Measurements from ENCODE around the gene SFXN5.

Gene SFXN5

DNA sequence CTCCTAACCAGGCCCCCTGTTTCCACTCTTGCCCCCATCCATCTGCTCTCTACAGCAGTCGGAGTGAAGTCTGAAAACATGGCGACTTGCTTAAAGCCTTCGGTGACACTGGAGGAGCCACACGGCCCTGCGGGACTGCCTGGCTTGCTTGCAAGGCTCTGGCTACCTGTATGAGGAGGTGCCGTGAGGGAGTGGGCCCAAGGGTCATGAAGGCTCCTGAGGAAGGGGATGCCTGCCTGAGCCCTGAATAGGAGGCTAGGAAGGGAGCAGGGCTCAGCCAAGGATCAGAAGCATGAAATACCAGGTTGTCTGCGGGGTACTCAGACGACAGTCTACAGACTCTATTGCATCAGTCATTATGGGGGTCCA lies 78.8 kb downstream of the SFXN5 start:
- CTCF ChIA-PET, result interaction anchor here (0.8 to 8.8 kb wide), 18 partner anchors 8 to 297 kb away, joined by 3 to 136 read pairs (median 4); no protein-coding TSS in a partner anchor
- DNase-seq (ENCODE audit: extremely low spot score), result no peak
- POLR2A ChIA-PET, result no interaction called here

DNA sequence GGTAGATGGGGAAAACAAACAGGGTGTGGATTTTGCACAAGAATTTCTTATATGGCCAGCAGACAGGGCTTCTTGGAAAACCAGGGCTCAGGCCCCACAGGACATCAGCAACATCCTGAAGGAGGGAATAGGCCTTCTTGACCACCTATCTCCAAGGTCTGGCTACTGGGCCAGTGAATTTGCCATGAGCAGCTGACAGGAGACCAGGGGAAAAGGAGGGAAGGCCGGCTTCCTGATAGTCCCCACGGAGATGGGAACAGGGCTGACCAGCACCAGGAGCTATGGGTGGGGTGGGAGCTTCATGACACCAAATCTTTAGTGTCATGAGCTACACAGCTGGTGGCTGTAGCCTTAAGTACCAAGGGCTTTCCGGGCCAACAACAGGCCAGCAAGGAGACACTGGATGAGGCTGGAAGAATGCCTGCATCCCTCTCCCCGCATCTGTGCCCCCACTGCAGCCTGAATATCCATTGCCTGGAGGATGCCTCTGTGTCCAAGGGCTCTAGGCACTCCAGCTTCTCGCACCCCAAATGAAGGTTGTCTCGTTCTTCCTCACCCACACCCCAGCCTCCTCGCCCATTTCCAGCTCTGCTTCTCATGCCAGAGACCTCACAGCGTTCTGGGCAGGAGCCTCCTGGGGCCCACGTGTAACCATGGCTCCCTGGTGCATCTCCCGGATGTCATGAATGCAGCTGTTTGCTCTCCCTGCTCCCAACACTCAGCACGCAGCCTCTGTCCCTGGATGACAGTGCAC lies 79.4 kb downstream of the SFXN5 start:
- POLR2A ChIA-PET, result no interaction called here
- TF ChIP-seq, protein P1, sequence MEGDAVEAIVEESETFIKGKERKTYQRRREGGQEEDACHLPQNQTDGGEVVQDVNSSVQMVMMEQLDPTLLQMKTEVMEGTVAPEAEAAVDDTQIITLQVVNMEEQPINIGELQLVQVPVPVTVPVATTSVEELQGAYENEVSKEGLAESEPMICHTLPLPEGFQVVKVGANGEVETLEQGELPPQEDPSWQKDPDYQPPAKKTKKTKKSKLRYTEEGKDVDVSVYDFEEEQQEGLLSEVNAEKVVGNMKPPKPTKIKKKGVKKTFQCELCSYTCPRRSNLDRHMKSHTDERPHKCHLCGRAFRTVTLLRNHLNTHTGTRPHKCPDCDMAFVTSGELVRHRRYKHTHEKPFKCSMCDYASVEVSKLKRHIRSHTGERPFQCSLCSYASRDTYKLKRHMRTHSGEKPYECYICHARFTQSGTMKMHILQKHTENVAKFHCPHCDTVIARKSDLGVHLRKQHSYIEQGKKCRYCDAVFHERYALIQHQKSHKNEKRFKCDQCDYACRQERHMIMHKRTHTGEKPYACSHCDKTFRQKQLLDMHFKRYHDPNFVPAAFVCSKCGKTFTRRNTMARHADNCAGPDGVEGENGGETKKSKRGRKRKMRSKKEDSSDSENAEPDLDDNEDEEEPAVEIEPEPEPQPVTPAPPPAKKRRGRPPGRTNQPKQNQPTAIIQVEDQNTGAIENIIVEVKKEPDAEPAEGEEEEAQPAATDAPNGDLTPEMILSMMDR (IDR thresholded peaks at IDR 0.05; ENCODE audit: control extremely low read depth, extremely low read depth, low read depth, missing control alignments), result no peak
- CTCF ChIA-PET, result interaction anchor here (0.7 to 8.8 kb wide), 26 partner anchors 9 to 1558 kb away, joined by 3 to 136 read pairs (median 3); partner anchors contain the start of gene SFXN5

More for the DNA sequence above, 78.8 kb downstream of the SFXN5 start:
- TF ChIP-seq, protein P1 (IDR thresholded peaks at IDR 0.05; ENCODE audit: control extremely low read depth, extremely low read depth, low read depth, missing control alignments), result no peak

DNA sequence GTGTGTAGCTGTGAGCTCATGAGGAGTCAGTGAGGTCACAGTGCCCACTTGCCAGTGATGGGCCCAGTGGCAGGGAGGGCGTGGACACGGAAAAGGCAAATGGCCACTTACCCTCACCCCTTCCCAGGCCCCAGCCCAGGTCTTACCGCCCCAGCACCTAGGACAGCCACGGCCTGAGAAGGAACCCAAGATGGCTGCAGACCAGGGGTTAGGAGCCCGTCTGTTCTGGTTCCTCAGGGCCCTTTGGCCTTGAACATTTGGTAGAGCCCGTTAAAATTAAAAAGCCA lies 80.1 kb downstream of the SFXN5 start:
- CTCF ChIA-PET, result interaction anchor here (0.6 to 8.8 kb wide), 21 partner anchors 11 to 1557 kb away, joined by 3 to 136 read pairs (median 3); partner anchors contain the start of gene SFXN5
- POLR2A ChIA-PET, result no interaction called here
- DNase-seq (ENCODE audit: extremely low spot score), result no peak
- TF ChIP-seq, protein P1 (IDR thresholded peaks at IDR 0.05; ENCODE audit: control extremely low read depth, extremely low read depth, low read depth, missing control alignments), result no peak

More for the DNA sequence above, 79.4 kb downstream of the SFXN5 start:
- DNase-seq (ENCODE audit: extremely low spot score), result no peak

DNA sequence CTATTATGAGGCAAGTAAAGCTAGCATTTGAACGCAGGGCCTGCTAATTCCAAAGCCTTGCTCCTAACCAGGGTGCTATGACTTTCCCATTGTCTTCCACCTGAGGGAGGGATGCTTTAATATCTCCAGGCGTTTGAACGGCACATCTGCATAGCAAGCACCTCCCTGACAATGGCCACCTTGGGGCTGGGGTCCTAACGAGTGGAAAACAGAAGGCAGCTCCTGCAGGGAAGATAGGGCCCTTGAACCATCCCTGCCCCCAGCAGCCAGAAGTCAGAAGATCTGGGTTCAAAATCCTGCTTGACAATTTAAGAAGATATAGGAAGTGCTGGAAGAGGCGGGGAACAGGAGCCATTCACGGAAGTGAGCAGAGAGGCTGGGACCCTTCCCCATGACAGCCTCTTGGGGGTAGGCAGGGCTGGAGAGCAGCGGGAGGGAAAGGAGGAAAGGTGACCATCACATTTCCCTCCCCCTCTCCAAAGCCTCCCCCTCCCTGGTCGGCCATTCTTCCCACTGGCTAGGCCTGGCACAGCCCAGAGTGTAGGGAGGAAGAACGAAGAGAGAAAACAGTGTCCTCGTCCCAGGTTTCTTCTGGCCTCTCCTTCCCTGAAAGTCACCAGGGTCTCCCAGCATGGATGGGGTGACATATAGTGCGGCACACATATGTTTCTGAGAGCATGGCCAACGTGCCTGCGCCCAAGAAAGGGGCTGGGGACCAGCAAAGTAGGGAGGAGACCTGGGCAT lies 80.6 kb downstream of the SFXN5 start:
- TF ChIP-seq, protein P1 (IDR thresholded peaks at IDR 0.05; ENCODE audit: control extremely low read depth, extremely low read depth, low read depth, missing control alignments), result no peak
- POLR2A ChIA-PET, result no interaction called here
- no peak for DNase-seq (ENCODE audit: extremely low spot score)
- CTCF ChIA-PET, result interaction anchor here (0.6 to 8.8 kb wide), 13 partner anchors 10 to 1557 kb away, joined by 3 to 136 read pairs (median 6); no protein-coding TSS in a partner anchor

DNA sequence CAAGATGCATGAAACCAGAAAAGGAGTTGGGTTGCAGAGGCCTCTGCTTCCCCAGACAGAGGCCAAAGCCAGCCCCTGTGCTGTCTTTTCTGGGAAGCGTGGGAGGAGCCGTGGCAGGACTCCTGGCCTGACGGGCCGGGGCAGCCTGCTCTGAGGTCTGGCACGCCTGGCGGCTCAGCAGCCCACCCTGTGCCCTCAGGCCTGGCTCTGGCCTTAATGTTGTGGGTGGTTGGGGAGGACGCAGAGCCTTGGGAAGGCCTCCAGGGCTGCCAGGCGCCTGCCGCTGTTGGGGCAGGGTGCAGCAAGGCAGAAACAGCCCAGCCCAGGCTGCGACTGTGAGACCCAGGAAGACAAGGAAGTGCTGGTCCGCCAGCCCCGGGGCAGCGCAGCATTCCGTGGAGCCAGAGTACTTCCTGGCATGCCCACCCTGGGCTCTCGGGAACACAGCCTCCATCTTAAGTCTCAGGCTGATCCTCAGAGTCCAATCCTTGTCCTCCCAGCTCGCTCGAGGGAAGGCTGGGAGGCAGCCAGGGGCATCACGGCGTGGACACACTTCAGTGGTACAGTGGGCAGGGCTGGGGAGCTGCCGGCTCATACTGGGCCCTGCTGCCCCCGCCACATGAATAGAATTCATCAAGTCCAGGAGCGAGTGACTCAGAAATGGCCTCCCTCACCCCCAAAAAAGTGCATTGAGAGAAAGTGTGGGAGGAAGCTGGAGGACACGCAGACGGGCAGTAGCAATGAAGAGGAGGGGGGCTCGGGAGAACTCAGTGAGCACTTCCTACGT lies 81.5 kb downstream of the SFXN5 start:
- ChIA-PET CTCF (interaction anchor here (2.6 to 8.8 kb wide), 3 partner anchors 16 to 223 kb away, joined by 13 to 136 read pairs (median 17); no protein-coding TSS in a partner anchor), POLR2A (no interaction called here)
- DNase-seq (ENCODE audit: extremely low spot score), result no peak
- TF ChIP-seq, protein P1 (IDR thresholded peaks at IDR 0.05; ENCODE audit: control extremely low read depth, extremely low read depth, low read depth, missing control alignments), result no peak

DNA sequence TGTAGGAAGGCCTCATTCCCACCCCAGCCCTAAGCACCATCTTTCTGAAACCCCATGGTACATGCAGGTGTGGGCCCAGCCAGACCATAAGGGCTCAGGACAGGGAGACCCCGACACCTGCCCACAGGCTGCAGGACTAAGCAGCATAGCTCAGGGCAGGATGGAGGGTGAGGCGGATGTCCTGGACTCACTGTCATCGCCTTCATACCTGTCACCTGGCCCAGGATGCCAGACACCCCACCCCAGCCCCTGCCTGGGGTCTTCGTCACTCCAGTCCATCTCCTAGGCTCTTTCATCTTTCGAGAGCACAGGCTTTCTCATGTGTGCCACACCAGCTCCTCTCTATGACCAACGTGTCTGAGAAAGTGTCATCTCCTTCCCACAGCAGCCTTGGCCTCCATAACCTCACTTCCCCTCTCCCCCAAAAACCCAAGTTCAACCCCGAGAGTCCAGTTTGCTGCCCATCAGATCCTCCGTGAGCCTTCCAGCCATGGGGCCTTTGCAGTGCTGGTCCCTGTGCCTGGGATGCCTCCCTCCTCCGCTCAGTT lies 82.7 kb downstream of the SFXN5 start:
- CTCF ChIA-PET, result interaction anchor here (1.5 kb wide), 1 partner anchor 189 kb away, joined by 8 read pairs; no protein-coding TSS in a partner anchor
- POLR2A ChIA-PET, result no interaction called here
- TF ChIP-seq, protein P1 (IDR thresholded peaks at IDR 0.05; ENCODE audit: control extremely low read depth, extremely low read depth, low read depth, missing control alignments), result no peak
- no peak for DNase-seq (ENCODE audit: extremely low spot score)
